OCI-LY7 (cell line): ENCODE data around the gene RNPEPL1.

Experiments
- EZH2phosphoT487 ChIP-seq: fragments of 200-600 bp; sonication (generic); IDR thresholded peaks from 2 replicates; pipeline ENCODE4 v1.6.1; 2018; ENCODE audit warnings: low read depth, borderline replicate concordance, mild to moderate bottlenecking, mixed run types, antibody characterized with exemption, low read length, moderate library complexity, mixed read lengths
- TF ChIP-seq, protein P1 (sequence below): fragments of 200-600 bp; sonication (generic); conservative IDR thresholded peaks from 2 replicates; pipeline ENCODE4 v1.5.1; 2014; ENCODE audit warnings: mild to moderate bottlenecking, antibody characterized with exemption, low read length, moderate library complexity, mixed read lengths

DNA sequence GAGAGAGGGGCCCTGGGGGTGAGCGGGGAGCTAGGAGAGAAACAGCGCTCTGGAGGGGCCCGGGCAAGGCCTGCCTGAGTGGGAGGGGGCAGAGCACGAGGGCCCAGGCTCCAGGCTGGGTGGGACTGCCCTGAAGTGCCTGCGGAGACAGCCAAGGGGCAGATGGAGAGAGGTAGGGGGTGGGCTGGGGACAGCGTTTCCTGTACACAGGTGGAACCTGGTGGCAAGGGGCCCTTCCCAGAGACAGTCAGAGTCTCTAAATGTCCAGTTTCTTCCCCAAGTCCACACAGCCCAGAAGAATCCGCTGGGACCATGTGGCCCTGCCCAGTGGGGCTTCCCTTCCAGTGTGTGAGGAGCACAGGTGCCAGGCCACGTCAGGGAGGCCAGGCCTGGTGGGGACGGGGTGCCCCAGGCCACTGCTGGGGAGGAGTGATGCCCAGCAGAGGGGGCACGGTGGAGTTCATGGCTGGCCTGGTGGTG is 55.3 kb downstream of the RNPEPL1 start:
- TF ChIP-seq, protein P1, sequence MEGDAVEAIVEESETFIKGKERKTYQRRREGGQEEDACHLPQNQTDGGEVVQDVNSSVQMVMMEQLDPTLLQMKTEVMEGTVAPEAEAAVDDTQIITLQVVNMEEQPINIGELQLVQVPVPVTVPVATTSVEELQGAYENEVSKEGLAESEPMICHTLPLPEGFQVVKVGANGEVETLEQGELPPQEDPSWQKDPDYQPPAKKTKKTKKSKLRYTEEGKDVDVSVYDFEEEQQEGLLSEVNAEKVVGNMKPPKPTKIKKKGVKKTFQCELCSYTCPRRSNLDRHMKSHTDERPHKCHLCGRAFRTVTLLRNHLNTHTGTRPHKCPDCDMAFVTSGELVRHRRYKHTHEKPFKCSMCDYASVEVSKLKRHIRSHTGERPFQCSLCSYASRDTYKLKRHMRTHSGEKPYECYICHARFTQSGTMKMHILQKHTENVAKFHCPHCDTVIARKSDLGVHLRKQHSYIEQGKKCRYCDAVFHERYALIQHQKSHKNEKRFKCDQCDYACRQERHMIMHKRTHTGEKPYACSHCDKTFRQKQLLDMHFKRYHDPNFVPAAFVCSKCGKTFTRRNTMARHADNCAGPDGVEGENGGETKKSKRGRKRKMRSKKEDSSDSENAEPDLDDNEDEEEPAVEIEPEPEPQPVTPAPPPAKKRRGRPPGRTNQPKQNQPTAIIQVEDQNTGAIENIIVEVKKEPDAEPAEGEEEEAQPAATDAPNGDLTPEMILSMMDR = no peak
- no peak for TF ChIP-seq EZH2phosphoT487
